HS-27A (cell line): Measurements from ENCODE around the gene GRM5.

Experiments used
- DNase-seq: peaks from one replicate; pipeline ENCODE4 v3.0.0-alpha.2; 2012; ENCODE audit warnings: low read depth, missing footprints

GRM5 gene

GRCh38 chr11:88618327-88619070 is 447.3 kb downstream of the GRM5 start:
- DNase-seq, result no peak

DNA sequence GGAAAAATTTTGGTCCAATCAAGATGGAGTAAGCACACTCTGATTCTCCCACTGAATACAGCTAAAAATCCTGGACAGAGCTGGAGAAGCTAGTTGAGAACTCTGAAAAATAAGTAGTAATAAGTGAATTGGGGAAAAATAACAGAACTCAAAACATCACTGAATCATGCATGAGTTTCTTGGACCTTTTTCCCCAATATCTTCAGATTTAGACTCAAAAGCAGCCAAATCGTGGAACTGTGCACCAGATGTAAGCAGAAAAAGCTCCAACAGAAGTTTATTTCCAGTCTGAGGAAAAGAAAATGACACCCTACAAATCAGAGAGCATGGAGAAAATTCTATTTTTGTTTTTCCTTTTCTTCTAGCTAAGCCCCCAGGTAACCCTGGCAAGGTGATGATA is 448.6 kb downstream of the GRM5 start:
- no peak for DNase-seq

GRCh38 chr11:88604260-88604659 is 461.5 kb downstream of the GRM5 start:
- no peak for DNase-seq

GRCh38 chr11:88603091-88603867 is 462.5 kb downstream of the GRM5 start:
- no peak for DNase-seq

GRCh38 chr11:88597387-88597786 is 468.4 kb downstream of the GRM5 start:
- DNase-seq, result no peak

GRCh38 chr11:88596786-88597185 is 469.0 kb downstream of the GRM5 start:
- no peak for DNase-seq

DNA sequence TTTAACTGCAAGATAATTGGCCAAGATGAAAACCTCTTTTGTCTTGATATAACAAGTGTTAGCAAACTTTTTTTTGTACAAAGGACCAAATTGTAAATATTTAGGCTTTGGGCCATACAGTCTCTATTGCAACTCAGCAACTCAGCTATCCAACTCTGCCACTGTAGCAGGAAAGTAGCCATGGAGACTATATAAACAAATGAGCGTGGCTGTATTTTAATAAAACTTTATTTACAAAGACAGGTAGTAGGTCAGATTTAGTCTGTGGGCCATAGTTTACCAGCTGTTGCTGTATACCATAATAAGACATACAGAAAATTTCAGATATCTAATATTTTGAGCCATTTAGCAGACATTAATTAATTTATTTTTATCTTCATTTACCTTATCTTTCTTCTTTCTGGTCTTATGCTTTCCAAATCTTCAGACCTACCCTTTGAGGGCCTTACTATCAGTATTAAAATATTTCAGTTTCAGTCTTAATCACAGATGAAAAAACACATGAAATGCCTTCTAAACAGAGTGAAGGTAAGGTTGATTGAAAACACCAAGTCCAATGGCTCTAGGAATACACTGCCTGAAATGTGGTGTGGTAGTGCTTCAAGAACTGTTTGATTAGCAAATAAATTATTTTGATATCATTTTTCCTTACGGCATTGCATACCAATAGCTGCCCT is 471.4 kb downstream of the GRM5 start:
- no peak for DNase-seq

DNA sequence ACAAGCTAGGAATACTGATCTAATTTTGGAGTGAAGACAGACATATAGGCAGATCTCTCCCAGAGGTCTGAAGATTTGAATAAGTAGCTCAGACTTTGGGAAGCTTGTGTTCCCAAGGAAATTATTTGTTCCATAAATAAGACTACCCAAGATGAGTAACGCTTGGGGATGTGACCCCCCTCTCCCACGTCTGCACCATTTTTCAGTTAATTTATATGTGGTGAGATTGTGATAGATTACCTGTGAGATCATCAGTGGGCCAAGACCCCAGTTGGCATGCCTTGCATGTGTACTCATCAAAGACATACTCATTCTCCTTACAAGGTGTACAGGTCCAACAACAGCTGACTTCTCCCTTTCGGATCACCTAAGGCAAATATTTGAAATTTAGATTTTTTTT is 475.4 kb downstream of the GRM5 start:
- no peak for DNase-seq

- DNase-seq, result no peak
These were observed 482.5 kb downstream of the GRM5 start for GRCh38 chr11:88583251-88583650.

- DNase-seq, result no peak
These were observed 486.3 kb downstream of the GRM5 start for GRCh38 chr11:88579466-88579865.

DNA sequence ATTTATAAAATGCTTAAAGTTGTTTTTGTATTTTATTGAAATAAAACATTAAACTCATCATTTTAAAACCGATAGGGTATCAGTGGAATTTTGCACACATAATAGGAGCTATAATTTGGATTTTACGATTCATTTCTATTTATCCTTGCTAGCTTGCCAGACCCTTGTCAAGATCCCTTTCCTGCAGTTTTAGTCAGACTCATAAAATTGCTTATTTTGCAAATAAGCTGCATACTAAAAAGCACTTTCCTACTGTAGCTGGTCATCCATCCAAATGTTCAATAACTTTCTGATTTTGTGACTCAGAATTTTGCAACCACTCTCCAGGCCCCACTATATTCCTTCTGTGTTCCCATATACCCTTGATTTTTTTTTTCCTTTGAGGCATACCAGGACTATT is 489.0 kb downstream of the GRM5 start:
- DNase-seq, result no peak

GRCh38 chr11:88575916-88576315 is 489.9 kb downstream of the GRM5 start:
- no peak for DNase-seq

DNA sequence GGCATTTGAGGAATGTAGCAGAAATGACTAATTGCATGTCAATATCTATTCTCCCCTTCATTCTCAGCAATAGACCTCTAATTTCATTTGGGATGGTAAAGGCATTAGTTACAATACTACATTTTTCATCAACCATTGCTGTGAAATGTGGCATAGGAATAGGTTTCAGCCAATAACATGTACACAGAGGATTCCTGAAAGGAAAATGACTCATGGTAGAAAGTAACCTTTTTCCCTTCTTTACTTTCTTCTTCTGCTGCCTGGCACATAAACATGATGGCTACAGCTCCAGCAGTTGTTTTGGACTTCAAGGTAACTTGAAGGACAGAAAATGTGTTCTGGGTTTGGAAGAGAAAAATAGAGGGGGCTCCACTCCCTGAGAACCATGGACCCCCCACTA is 496.4 kb downstream of the GRM5 start:
- no peak for DNase-seq

- no peak for DNase-seq
These were observed 510.0 kb downstream of the GRM5 start for GRCh38 chr11:88555829-88556202.

DNA sequence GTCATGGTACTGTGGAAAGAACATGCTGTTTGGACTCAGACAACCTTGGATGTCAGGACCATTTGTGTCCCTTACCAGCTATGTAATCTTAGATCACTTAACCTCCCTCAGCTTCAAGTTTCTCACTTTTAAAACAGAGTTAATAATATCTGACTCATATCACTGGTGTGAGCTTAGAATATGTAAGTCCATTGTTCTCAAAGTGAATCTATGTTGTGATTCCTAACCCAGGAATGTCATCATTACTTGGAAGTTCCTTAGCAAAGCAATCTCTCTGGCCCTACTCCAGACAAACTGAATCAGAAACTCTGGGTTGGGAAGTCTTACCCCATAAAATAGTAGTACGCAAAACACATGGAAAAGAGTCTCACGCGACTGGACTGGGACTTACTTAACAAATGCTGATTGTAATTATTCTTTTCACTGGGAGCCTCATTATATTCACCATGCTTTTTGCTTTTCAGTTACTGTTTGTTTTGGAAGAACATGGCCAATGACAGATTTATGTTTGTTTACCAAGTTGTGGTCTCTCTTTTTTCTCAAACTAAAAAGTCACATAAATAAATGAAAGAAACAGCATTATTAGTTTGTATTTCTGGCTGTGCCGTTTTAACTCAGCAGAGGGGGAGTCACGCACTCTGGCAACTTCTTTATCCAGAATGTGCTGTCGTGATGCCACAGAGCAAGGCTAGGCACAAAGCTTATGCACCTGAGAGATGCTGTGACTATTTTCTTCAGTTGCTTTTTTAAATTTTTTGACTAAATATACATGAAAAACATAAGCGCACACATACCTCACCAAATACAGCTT is 510.6 kb downstream of the GRM5 start:
- DNase-seq, result peak; percentile 90

- DNase-seq, result no peak
These were observed 512.6 kb downstream of the GRM5 start for GRCh38 chr11:88553204-88553603.

GRCh38 chr11:88552379-88553062 is 513.3 kb downstream of the GRM5 start:
- no peak for DNase-seq

DNA sequence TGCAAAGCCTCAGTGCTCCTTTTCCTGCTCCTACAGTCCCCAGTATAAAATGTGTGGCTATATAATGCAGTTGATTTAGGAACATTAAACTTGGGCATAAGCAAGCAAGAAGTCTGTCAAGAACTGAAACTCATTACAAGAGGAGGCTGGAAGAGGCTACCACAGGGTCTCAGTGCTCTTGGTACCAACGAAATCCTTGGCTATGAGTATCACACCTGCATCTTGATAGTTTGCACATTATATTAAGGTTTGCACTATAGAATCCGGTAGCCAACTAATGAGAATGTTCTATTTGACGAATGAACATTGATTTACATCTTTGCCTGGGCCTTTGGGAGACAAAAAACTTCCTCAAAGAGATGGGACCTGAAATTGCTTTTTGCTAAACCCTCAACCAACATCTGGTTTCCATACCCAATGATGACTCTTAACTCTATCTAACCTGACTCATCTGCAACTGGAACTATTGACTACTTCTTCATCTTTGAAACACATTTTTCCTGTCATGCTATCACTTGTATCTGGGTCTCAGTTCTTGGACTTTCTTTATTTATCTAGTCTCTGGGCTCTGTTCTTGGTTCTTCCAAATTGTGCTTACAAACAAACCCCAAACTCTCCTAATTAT is 521.0 kb downstream of the GRM5 start:
- DNase-seq, result no peak

GRCh38 chr11:88543902-88544655 is 521.7 kb downstream of the GRM5 start:
- DNase-seq, result peak; percentile 88

- DNase-seq, result no peak
These were observed 524.8 kb downstream of the GRM5 start for GRCh38 chr11:88541006-88541405.
